Panc1 (cell line): ENCODE results near the gene KCNIP4. TPM values are rescaled to one million over a fixed set of nuclear protein-coding genes. Genes with fewer than 3 reads are reported as not detected.

Source experiments
- ATAC-seq: fragments of 200-7000 bp; cut with Tn5 transposase; 2 replicates; pipeline ENCODE4 v1.9.1; 2020; ENCODE audit warnings: mild to moderate bottlenecking, moderate library complexity
- BruUV-seq: library from RNA; stranded (reverse); fragments of 400-500 nt; replicated peaks from 2 replicates; lab custom pipeline; 2021; lab: Mats Ljungman, UMichigan
- CTCF ChIA-PET: fragments of 300-600 bp; sonication (Branson Sonifier 250); formaldehyde crosslinking; loops from one replicate; lab custom pipeline; 2022; ENCODE audit warnings: antibody characterized with exemption; lab: Charles Lee
- POLR2A ChIA-PET: fragments of 300-600 bp; sonication (Branson Sonifier 250); formaldehyde crosslinking; loops from one replicate; lab custom pipeline; 2022; ENCODE audit warnings: antibody characterized with exemption; lab: Charles Lee
- DNase-seq: peaks from one replicate; pipeline ENCODE4 v3.0.0-alpha.2; 2010; ENCODE audit warnings: low read depth, low spot score
- H3K27ac ChIP-seq: 2 replicates; pipeline ENCODE4 v1.5.1; 2011; ENCODE audit warnings: mild to moderate bottlenecking, low read length, inconsistent platforms
- H3K27me3 ChIP-seq: fragments of 200-500 bp; sonication (Bioruptor generic); 2 replicates; pipeline ENCODE4 v1.6.0; 2014; ENCODE audit warnings: low read length, inconsistent platforms; ENCODE audit not compliant: control insufficient read depth, insufficient read depth
- H3K36me3 ChIP-seq: fragments of 200-500 bp; sonication (Bioruptor generic); 2 replicates; pipeline ENCODE4 v1.5.1; 2014; ENCODE audit warnings: inconsistent platforms, mild to moderate bottlenecking, low read length, moderate library complexity; ENCODE audit not compliant: control insufficient read depth, insufficient read depth
- H3K4me1 ChIP-seq: 2 replicates; pipeline ENCODE4 v1.5.1; 2011; ENCODE audit warnings: inconsistent platforms, mild to moderate bottlenecking, low read length, moderate library complexity; ENCODE audit not compliant: control insufficient read depth, insufficient read depth
- H3K4me3 ChIP-seq, 2 experiments: 2 replicates each; pipeline ENCODE4 v1.5.1; 2011 to 2012; ENCODE audit warnings: low read depth in 2 of 2, low read length in 2 of 2, mild to moderate bottlenecking in 2 of 2, inconsistent platforms in 1 of 2, moderate library complexity in 1 of 2
- H3K9me3 ChIP-seq: fragments of 200-500 bp; sonication (Bioruptor generic); 2 replicates; pipeline ENCODE4 v1.5.1; 2014; ENCODE audit warnings: low read depth, mild to moderate bottlenecking, inconsistent platforms, low read length, moderate library complexity; ENCODE audit not compliant: control insufficient read depth, insufficient read depth
- POLR2AphosphoS5 ChIP-seq: IDR thresholded peaks from 2 replicates; pipeline ENCODE4 v1.6.1; 2012; ENCODE audit warnings: mild to moderate bottlenecking, low read depth, low read length, moderate library complexity
- SIN3A ChIP-seq: IDR thresholded peaks from 2 replicates; pipeline ENCODE4 v1.6.1; 2012; ENCODE audit warnings: low read depth, mild to moderate bottlenecking, low read length, moderate library complexity, borderline replicate concordance; ENCODE audit not compliant: insufficient read depth
- TCF7L2 ChIP-seq: IDR thresholded peaks from 2 replicates; pipeline ENCODE4 v1.6.1; 2011; ENCODE audit warnings: mild to moderate bottlenecking, low read depth, low read length, inconsistent platforms
- in situ Hi-C: cut with HindIII; loops from 2 replicates; pipeline ENCODE4 v1.10.0; 2016; ENCODE audit warnings: low sequenced_read_pairs, low pct_unique_long_range_greater_than_20kb
- intact Hi-C: fragments of 100-400 bp; cut with micrococcal nuclease; formaldehyde crosslinking; loops from one replicate; pipeline ENCODE4 v1.10.0; 2022; ENCODE audit not compliant: unreplicated experiment
- total RNA-seq: library from RNA; stranded (reverse); gene quantifications from one replicate; pipeline ENCODE4 v1.2.1, GENCODE V29; 2021; ENCODE audit not compliant: unreplicated experiment
- TF ChIP-seq, protein P1 (sequence below): fragments of 450-650 bp; IDR thresholded peaks from 2 replicates; pipeline ENCODE4 v1.5.1; 2017; ENCODE audit warnings: mild to moderate bottlenecking
- TF ChIP-seq, protein P2 (sequence below), 2 experiments: IDR thresholded peaks; 2 replicates each; pipeline ENCODE4 v1.6.1; 2011 to 2012; ENCODE audit warnings: low read depth in 2 of 2, control low read depth in 1 of 2, low read length in 1 of 2, mild to moderate bottlenecking in 1 of 2, moderate library complexity in 1 of 2; ENCODE audit not compliant: insufficient read depth in 1 of 2

KCNIP4 gene
- total RNA-seq, 1 experiment from 2014 or later, result not detected

DNA sequence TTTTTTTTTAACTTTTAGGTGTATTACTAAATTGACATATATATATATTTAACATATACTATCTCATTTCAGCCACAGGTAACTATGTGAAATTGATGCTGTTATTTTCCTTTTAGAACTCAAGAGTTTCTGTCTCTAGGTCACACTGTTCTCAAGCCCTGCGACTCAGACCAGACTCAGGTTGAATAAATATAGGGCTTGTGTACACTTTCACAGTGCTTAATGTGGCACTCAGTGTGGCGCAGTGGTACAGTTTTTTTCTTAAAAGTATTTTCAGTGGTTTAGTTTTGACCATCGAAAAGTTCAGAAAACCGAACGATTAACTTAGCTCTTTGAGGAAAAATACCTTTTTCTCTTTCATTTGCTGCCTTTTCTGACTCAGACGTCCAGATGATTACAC is 1223.7 kb downstream of the KCNIP4 start:
- peaks cover 5% of the 10 kb centered on the region for H3K36me3 ChIP-seq
- in situ Hi-C loops, result no loop called here
- no TSS peak for BruUV-seq

DNA sequence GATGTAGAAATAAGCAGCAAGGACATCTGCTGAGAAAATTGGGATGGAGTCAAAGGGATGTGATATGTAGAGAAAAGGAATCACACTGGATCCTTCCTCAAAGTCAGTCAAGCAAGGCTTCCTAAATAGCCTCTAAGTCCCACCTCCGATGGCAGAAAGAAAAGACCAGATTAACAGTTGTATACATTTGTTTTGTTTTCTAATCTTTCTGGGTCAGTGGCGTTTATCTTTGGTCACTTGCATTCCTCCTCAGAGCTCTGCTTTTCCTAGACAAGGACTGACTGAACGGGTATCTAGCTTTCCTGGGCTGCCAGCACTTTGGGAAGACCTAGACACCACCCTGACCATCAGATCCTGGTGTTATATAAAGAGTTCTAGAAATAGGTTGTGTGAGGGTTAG is 1225.1 kb downstream of the KCNIP4 start:
- DNase-seq (no peak), ATAC-seq (no peak)
- peaks cover 5% of the 10 kb centered on the region for H3K36me3 ChIP-seq
- no peaks in the 10 kb centered on the region for H3K9me3 ChIP-seq
- no peak overlapping the region for H3K27ac ChIP-seq
- ChIA-PET POLR2A (no interaction called here), CTCF (no interaction called here)
- no peak overlapping the region for H3K4me3 ChIP-seq
- H3K27me3 ChIP-seq, result no peaks in the 10 kb centered on the region
- no peaks in the 10 kb centered on the region for H3K4me1 ChIP-seq
- intact Hi-C loops (no loop called here), in situ Hi-C loops (no loop called here)
- BruUV-seq, result no TSS peak
- TF ChIP-seq, protein P1, sequence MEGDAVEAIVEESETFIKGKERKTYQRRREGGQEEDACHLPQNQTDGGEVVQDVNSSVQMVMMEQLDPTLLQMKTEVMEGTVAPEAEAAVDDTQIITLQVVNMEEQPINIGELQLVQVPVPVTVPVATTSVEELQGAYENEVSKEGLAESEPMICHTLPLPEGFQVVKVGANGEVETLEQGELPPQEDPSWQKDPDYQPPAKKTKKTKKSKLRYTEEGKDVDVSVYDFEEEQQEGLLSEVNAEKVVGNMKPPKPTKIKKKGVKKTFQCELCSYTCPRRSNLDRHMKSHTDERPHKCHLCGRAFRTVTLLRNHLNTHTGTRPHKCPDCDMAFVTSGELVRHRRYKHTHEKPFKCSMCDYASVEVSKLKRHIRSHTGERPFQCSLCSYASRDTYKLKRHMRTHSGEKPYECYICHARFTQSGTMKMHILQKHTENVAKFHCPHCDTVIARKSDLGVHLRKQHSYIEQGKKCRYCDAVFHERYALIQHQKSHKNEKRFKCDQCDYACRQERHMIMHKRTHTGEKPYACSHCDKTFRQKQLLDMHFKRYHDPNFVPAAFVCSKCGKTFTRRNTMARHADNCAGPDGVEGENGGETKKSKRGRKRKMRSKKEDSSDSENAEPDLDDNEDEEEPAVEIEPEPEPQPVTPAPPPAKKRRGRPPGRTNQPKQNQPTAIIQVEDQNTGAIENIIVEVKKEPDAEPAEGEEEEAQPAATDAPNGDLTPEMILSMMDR, result no peak
- TF ChIP-seq POLR2AphosphoS5, result no peak
- TF ChIP-seq, protein P2, sequence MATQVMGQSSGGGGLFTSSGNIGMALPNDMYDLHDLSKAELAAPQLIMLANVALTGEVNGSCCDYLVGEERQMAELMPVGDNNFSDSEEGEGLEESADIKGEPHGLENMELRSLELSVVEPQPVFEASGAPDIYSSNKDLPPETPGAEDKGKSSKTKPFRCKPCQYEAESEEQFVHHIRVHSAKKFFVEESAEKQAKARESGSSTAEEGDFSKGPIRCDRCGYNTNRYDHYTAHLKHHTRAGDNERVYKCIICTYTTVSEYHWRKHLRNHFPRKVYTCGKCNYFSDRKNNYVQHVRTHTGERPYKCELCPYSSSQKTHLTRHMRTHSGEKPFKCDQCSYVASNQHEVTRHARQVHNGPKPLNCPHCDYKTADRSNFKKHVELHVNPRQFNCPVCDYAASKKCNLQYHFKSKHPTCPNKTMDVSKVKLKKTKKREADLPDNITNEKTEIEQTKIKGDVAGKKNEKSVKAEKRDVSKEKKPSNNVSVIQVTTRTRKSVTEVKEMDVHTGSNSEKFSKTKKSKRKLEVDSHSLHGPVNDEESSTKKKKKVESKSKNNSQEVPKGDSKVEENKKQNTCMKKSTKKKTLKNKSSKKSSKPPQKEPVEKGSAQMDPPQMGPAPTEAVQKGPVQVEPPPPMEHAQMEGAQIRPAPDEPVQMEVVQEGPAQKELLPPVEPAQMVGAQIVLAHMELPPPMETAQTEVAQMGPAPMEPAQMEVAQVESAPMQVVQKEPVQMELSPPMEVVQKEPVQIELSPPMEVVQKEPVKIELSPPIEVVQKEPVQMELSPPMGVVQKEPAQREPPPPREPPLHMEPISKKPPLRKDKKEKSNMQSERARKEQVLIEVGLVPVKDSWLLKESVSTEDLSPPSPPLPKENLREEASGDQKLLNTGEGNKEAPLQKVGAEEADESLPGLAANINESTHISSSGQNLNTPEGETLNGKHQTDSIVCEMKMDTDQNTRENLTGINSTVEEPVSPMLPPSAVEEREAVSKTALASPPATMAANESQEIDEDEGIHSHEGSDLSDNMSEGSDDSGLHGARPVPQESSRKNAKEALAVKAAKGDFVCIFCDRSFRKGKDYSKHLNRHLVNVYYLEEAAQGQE (IDR thresholded peaks at IDR 0.05; ENCODE audit: insufficient read depth in 1 of 2, low read depth in 2 of 2, low read length in 1 of 2), result no peak
- TF ChIP-seq TCF7L2, result no peak
- no peak for TF ChIP-seq SIN3A

More for the DNA sequence above, 1223.7 kb downstream of the KCNIP4 start:
- Histone ChIP-seq H3K4me3 (no peak overlapping the region), H3K27ac (no peak overlapping the region), H3K27me3 (no peaks in the 10 kb centered on the region), H3K4me1 (no peaks in the 10 kb centered on the region), H3K9me3 (no peaks in the 10 kb centered on the region)
- intact Hi-C loops, result no loop called here
- POLR2A ChIA-PET, result no interaction called here
- DNase-seq, result no peak
- TF ChIP-seq POLR2AphosphoS5 (no peak), TCF7L2 (no peak), SIN3A (no peak)
- TF ChIP-seq, protein P1, result no peak
- TF ChIP-seq, protein P2 (IDR thresholded peaks at IDR 0.05; ENCODE audit: insufficient read depth in 1 of 2, low read depth in 2 of 2, low read length in 1 of 2), result no peak
- CTCF ChIA-PET, result interaction anchor here (0.6 kb wide), 1 partner anchor 25 kb away, joined by 3 read pairs; no protein-coding TSS in a partner anchor
- no peak for ATAC-seq
